Measurements from ENCODE around the gene ITGB2. TPM values are rescaled to one million over a fixed set of nuclear protein-coding genes. Genes with fewer than 3 reads are reported as not detected.

The ITGB2 gene
- total RNA-seq, 1 donor from 2014 or later, result 19.8 TPM

- peak overlapping the region in 1 of 3 donors; percentile 25 for H3K9ac ChIP-seq (ENCODE audit: low read depth in 1 of 3, low read length in 3 of 3)
- H3K27ac ChIP-seq (ENCODE audit: low read depth, low read length), result no peak overlapping the region
- H3K36me3 ChIP-seq (ENCODE audit: control insufficient read depth in 3 of 3, insufficient read depth in 3 of 3, low read length in 3 of 3), result peaks cover 25 to 29% (median 28%) of the 10 kb centered on the region in 3 donors
- peaks cover 19 to 41% (median 25%) of the 10 kb centered on the region in 3 donors for H3K4me1 ChIP-seq (ENCODE audit: control insufficient read depth in 3 of 3, insufficient read depth in 3 of 3, low read length in 3 of 3)
- H3K4me3 ChIP-seq (ENCODE audit: low read length in 3 of 3), result no peak overlapping the region
- peaks cover 10 to 19% (median 11%) of the 10 kb centered on the region in 3 donors for H3K27me3 ChIP-seq (ENCODE audit: control insufficient read depth in 3 of 3, insufficient read depth in 3 of 3, low read length in 3 of 3)
- no peaks in the 10 kb centered on the region for H3K9me3 ChIP-seq (ENCODE audit: control insufficient read depth in 3 of 3, low read length in 3 of 3)
Measured at GRCh38 chr21:44847261-44848056, 73.2 kb downstream of the ITGB2 start.

- Histone ChIP-seq H3K36me3 (ENCODE audit: control insufficient read depth in 3 of 3, insufficient read depth in 3 of 3, low read length in 3 of 3) (peaks cover 25 to 26% (median 26%) of the 10 kb centered on the region in 3 donors), H3K4me3 (ENCODE audit: low read length in 3 of 3) (peak overlapping the region in 2 of 3 donors; percentile 13 to 38), H3K9ac (ENCODE audit: low read depth in 1 of 3, low read length in 3 of 3) (peak overlapping the region in 2 of 3 donors; percentile 20 to 40), H3K9me3 (ENCODE audit: control insufficient read depth in 3 of 3, low read length in 3 of 3) (no peaks in the 10 kb centered on the region), H3K4me1 (ENCODE audit: control insufficient read depth in 3 of 3, insufficient read depth in 3 of 3, low read length in 3 of 3) (peaks cover 19 to 41% (median 25%) of the 10 kb centered on the region in 3 donors), H3K27me3 (ENCODE audit: control insufficient read depth in 3 of 3, insufficient read depth in 3 of 3, low read length in 3 of 3) (peaks cover 10 to 26% (median 14%) of the 10 kb centered on the region in 3 donors), H3K27ac (ENCODE audit: low read depth, low read length) (peak overlapping the region; percentile 18)
Measured at GRCh38 chr21:44846485-44847260, 74.0 kb downstream of the ITGB2 start.

DNA sequence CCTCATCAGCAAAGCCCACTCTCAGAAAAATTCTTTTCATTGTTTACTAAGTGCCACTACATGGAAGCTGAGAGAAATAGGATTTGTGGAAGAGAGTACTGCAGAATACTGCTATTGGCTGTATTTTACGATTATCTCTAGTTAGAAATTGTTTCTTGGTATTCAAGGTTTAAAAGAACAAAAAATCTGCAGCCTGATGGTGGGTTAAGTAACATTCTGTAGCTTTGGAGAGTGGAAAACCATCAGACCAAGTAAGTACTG, 74.5 kb downstream of the ITGB2 start:
- H3K9me3 ChIP-seq (ENCODE audit: control insufficient read depth in 3 of 3, low read length in 3 of 3), result no peaks in the 10 kb centered on the region
- H3K27ac ChIP-seq (ENCODE audit: low read depth, low read length), result peak overlapping the region; percentile 18
- peaks cover 24 to 25% (median 24%) of the 10 kb centered on the region in 3 donors for H3K36me3 ChIP-seq (ENCODE audit: control insufficient read depth in 3 of 3, insufficient read depth in 3 of 3, low read length in 3 of 3)
- H3K4me1 ChIP-seq (ENCODE audit: control insufficient read depth in 3 of 3, insufficient read depth in 3 of 3, low read length in 3 of 3), result peaks cover 19 to 39% (median 25%) of the 10 kb centered on the region in 3 donors
- peak overlapping the region; percentile 22 to 38 (median 32) for H3K4me3 ChIP-seq (ENCODE audit: low read length in 3 of 3)
- peak overlapping the region in 2 of 3 donors; percentile 20 to 60 for H3K9ac ChIP-seq (ENCODE audit: low read depth in 1 of 3, low read length in 3 of 3)
- H3K27me3 ChIP-seq (ENCODE audit: control insufficient read depth in 3 of 3, insufficient read depth in 3 of 3, low read length in 3 of 3), result peaks cover 10 to 26% (median 16%) of the 10 kb centered on the region in 3 donors

GRCh38 chr21:44845418-44846223, 75.1 kb downstream of the ITGB2 start:
- peaks cover 19 to 33% (median 25%) of the 10 kb centered on the region in 3 donors for H3K4me1 ChIP-seq (ENCODE audit: control insufficient read depth in 3 of 3, insufficient read depth in 3 of 3, low read length in 3 of 3)
- H3K9me3 ChIP-seq (ENCODE audit: control insufficient read depth in 3 of 3, low read length in 3 of 3), result no peaks in the 10 kb centered on the region
- peak overlapping the region; percentile 32 to 38 (median 35) for H3K4me3 ChIP-seq (ENCODE audit: low read length in 3 of 3)
- H3K36me3 ChIP-seq (ENCODE audit: control insufficient read depth in 3 of 3, insufficient read depth in 3 of 3, low read length in 3 of 3), result peaks cover 20 to 21% (median 20%) of the 10 kb centered on the region in 3 donors
- peak overlapping the region; percentile 18 for H3K27ac ChIP-seq (ENCODE audit: low read depth, low read length)
- peak overlapping the region; percentile 20 to 60 (median 32) for H3K9ac ChIP-seq (ENCODE audit: low read depth in 1 of 3, low read length in 3 of 3)
- H3K27me3 ChIP-seq (ENCODE audit: control insufficient read depth in 3 of 3, insufficient read depth in 3 of 3, low read length in 3 of 3), result peaks cover 10 to 26% (median 16%) of the 10 kb centered on the region in 3 donors

DNA sequence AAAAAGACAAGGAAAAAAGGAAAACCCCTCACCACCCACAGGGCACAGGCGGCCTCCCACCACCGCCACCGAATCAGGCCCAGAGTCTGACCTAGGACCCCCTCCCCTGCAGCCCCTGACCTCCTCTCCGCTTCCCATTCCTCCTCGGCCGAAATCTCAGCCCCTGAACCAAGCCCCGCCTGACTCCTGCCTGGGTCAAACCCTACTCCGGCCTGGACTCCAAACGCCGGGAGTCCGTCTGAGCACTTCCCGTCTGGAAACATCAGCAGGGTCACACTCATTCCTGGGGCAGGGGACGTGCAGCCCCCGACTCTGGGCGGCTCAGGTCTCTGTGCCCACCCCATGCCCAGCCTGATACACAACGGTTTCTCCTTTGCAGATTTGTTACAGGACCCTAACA, 76.4 kb downstream of the ITGB2 start:
- H3K27me3 ChIP-seq (ENCODE audit: control insufficient read depth in 3 of 3, insufficient read depth in 3 of 3, low read length in 3 of 3), result peaks cover 10 to 26% (median 16%) of the 10 kb centered on the region in 3 donors
- no peak overlapping the region for H3K9ac ChIP-seq (ENCODE audit: low read depth in 1 of 3, low read length in 3 of 3)
- no peak overlapping the region for H3K27ac ChIP-seq (ENCODE audit: low read depth, low read length)
- H3K36me3 ChIP-seq (ENCODE audit: control insufficient read depth in 3 of 3, insufficient read depth in 3 of 3, low read length in 3 of 3), result peaks cover 6 to 7% (median 7%) of the 10 kb centered on the region in 3 donors
- peaks cover 19 to 29% (median 25%) of the 10 kb centered on the region in 3 donors for H3K4me1 ChIP-seq (ENCODE audit: control insufficient read depth in 3 of 3, insufficient read depth in 3 of 3, low read length in 3 of 3)
- no peaks in the 10 kb centered on the region for H3K9me3 ChIP-seq (ENCODE audit: control insufficient read depth in 3 of 3, low read length in 3 of 3)
- H3K4me3 ChIP-seq (ENCODE audit: low read length in 3 of 3), result no peak overlapping the region

DNA sequence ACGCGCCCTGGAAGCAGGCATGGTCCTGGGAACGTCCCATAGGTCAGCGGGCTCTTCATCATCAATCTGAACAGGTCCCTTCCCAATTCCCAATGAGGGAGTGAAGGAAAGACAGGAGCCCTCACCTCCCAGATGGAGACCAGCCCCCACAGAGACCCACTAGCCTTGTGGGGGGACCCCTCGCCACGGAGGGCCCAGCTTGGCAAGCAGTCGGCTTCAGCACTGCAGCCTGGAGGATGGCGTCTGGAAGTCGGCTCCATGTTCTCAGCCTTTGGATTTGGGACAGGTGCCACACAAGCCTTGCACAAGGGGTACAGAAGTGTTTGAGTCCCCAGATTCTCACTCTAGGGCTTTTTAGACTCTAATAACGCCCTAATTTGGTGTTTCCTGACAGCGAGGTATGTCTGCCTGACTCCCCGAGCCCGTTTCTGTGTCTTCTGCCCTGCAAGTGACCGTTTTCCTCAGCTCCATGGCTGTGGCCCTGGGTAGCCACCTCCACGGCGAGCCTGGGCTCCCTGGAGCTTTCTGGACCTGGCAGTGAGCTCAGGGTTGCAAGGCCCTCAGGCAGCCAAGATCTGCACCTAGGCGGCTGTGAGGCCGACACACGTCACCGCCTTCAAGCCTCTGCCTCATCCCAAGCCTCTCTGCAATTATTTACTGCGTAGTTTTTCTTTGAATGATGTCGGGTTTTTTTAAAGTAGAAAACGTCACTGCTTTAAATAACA, 77.8 kb downstream of the ITGB2 start:
- H3K9me3 ChIP-seq (ENCODE audit: control insufficient read depth in 3 of 3, low read length in 3 of 3), result no peaks in the 10 kb centered on the region
- H3K27me3 ChIP-seq (ENCODE audit: control insufficient read depth in 3 of 3, insufficient read depth in 3 of 3, low read length in 3 of 3), result peaks cover 10 to 26% (median 16%) of the 10 kb centered on the region in 3 donors
- H3K36me3 ChIP-seq (ENCODE audit: control insufficient read depth in 3 of 3, insufficient read depth in 3 of 3, low read length in 3 of 3), result no peaks in the 10 kb centered on the region
- no peak overlapping the region for H3K27ac ChIP-seq (ENCODE audit: low read depth, low read length)
- peaks cover 19 to 26% (median 25%) of the 10 kb centered on the region in 3 donors for H3K4me1 ChIP-seq (ENCODE audit: control insufficient read depth in 3 of 3, insufficient read depth in 3 of 3, low read length in 3 of 3)
- H3K4me3 ChIP-seq (ENCODE audit: low read length in 3 of 3), result no peak overlapping the region
- H3K9ac ChIP-seq (ENCODE audit: low read depth in 1 of 3, low read length in 3 of 3), result no peak overlapping the region

GRCh38 chr21:44842087-44842486, 78.6 kb downstream of the ITGB2 start:
- Histone ChIP-seq H3K27me3 (ENCODE audit: control insufficient read depth in 3 of 3, insufficient read depth in 3 of 3, low read length in 3 of 3) (peaks cover 10 to 26% (median 16%) of the 10 kb centered on the region in 3 donors), H3K4me1 (ENCODE audit: control insufficient read depth in 3 of 3, insufficient read depth in 3 of 3, low read length in 3 of 3) (peaks cover 18 to 20% (median 19%) of the 10 kb centered on the region in 3 donors), H3K27ac (ENCODE audit: low read depth, low read length) (no peak overlapping the region), H3K36me3 (ENCODE audit: control insufficient read depth in 3 of 3, insufficient read depth in 3 of 3, low read length in 3 of 3) (no peaks in the 10 kb centered on the region), H3K9ac (ENCODE audit: low read depth in 1 of 3, low read length in 3 of 3) (no peak overlapping the region), H3K4me3 (ENCODE audit: low read length in 3 of 3) (no peak overlapping the region), H3K9me3 (ENCODE audit: control insufficient read depth in 3 of 3, low read length in 3 of 3) (no peaks in the 10 kb centered on the region)

GRCh38 chr21:44840771-44841170, 79.9 kb downstream of the ITGB2 start:
- no peak overlapping the region for H3K9ac ChIP-seq (ENCODE audit: low read depth in 1 of 3, low read length in 3 of 3)
- no peaks in the 10 kb centered on the region for H3K36me3 ChIP-seq (ENCODE audit: control insufficient read depth in 3 of 3, insufficient read depth in 3 of 3, low read length in 3 of 3)
- no peak overlapping the region for H3K4me3 ChIP-seq (ENCODE audit: low read length in 3 of 3)
- peaks cover 10 to 14% (median 13%) of the 10 kb centered on the region in 3 donors for H3K4me1 ChIP-seq (ENCODE audit: control insufficient read depth in 3 of 3, insufficient read depth in 3 of 3, low read length in 3 of 3)
- H3K27ac ChIP-seq (ENCODE audit: low read depth, low read length), result no peak overlapping the region
- peaks cover 12 to 26% (median 15%) of the 10 kb centered on the region in 3 donors for H3K27me3 ChIP-seq (ENCODE audit: control insufficient read depth in 3 of 3, insufficient read depth in 3 of 3, low read length in 3 of 3)
- H3K9me3 ChIP-seq (ENCODE audit: control insufficient read depth in 3 of 3, low read length in 3 of 3), result no peaks in the 10 kb centered on the region

- Histone ChIP-seq H3K36me3 (ENCODE audit: control insufficient read depth in 3 of 3, insufficient read depth in 3 of 3, low read length in 3 of 3) (no peaks in the 10 kb centered on the region), H3K27ac (ENCODE audit: low read depth, low read length) (no peak overlapping the region), H3K27me3 (ENCODE audit: control insufficient read depth in 3 of 3, insufficient read depth in 3 of 3, low read length in 3 of 3) (peaks cover 13 to 22% (median 13%) of the 10 kb centered on the region in 3 donors), H3K9me3 (ENCODE audit: control insufficient read depth in 3 of 3, low read length in 3 of 3) (no peaks in the 10 kb centered on the region), H3K4me1 (ENCODE audit: control insufficient read depth in 3 of 3, insufficient read depth in 3 of 3, low read length in 3 of 3) (peaks cover 4 to 14% (median 7%) of the 10 kb centered on the region in 3 donors), H3K4me3 (ENCODE audit: low read length in 3 of 3) (no peak overlapping the region), H3K9ac (ENCODE audit: low read depth in 1 of 3, low read length in 3 of 3) (no peak overlapping the region)
Measured at GRCh38 chr21:44838951-44839350, 81.7 kb downstream of the ITGB2 start.

All from skeletal muscle tissue (tissue), 4 donors.